HK-2 (cell line): ENCODE results near the gene SDCCAG8.
A peak's percentile ranks its signal among the peaks of the same experiment; 100 is the strongest.

Experiments used
- DNase-seq: peaks from one replicate; pipeline ENCODE4 v3.0.0-alpha.2; 2018; ENCODE audit not compliant: unreplicated experiment

SDCCAG8 gene

GRCh38 chr1:243254233-243254926, 1.5 kb upstream of the SDCCAG8 start:
- DNase-seq: peak; percentile 72

DNA sequence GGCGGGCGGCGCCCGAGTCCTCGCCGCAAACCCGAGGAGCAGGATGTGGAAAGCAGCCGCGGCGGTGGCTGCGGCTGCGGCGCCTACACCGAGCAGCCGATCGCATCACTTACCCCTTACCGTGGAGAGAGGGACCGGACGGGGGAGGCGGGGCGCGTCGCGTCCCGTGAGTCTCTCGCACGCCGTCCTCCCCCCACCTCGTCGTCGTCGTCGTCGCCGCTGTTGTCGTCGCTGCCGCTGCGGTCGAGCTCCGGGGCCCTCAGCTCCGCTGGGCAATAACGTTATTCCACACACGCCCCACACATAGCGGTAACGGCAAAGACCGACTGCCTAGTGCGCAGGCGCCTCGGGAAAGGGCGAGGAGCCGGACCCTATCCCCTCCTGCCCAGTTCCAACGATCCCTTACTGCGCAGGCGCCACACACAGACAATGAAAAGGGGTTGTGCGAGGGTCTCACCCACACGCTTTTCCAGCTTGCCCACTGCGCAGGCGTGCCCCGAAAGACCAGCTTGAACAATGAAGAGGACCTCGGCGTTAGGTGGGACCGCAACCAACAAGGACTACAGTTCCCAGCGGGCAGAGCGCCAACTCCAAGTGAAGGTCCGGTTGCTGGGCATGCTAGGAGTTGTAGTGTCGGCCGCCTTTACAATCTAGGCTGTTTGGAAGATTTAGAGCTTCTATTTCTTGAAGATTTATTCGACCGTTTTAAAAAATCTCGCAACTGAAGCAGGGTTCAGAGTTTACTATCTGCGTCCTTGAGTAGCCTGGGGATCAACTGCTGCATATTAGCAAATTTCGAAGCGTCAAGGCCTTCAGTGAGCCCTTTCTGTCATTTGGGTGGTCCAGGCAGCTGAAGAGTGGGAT, 682 bp upstream of the SDCCAG8 start, which contains the start of gene CEP170:
TSS of gene CEP170 (minus strand) at position 355 of the 864 bp plus-strand sequence. CDS start 30,001 bp downstream, outside the sequence.
- DNase-seq: peak; percentile 99

- no peak for DNase-seq
Observed at GRCh38 chr1:243256590-243256989, 749 bp downstream of the SDCCAG8 start.

GRCh38 chr1:243257189-243257588, 1.3 kb downstream of the SDCCAG8 start:
- DNase-seq: no peak

GRCh38 chr1:243258731-243259130, 2.9 kb downstream of the SDCCAG8 start:
- DNase-seq: no peak

DNA sequence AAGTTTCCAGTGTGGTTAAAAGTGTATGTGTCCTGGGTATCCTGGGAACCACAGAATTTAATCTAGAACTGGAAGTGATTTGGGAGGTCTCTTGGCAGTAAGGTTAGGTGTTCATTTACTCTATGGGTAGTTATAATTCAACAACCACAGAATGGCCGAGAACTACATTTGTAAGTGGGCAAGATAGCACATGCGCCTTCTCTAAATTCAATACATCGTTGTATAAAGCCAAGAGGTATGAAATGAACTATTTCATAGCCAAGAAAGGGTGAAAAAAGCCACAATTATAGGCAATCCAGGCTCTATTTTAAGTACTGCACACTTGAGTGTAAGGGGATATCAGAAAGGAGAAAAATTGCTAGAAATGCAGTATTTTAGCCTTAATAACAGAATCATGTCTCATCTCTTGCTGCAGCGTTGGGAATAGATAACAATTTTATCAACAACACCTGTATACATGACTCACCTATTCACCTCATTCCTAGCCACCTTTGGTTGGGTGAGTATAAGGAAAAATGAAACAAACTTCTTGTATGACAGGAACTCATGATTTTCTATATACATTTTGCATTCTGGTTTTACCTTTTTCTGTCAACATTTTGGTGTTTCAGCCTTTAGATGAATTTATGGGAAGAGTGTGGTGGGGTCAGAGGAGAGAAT, 4.5 kb downstream of the SDCCAG8 start:
- DNase-seq: no peak

DNA sequence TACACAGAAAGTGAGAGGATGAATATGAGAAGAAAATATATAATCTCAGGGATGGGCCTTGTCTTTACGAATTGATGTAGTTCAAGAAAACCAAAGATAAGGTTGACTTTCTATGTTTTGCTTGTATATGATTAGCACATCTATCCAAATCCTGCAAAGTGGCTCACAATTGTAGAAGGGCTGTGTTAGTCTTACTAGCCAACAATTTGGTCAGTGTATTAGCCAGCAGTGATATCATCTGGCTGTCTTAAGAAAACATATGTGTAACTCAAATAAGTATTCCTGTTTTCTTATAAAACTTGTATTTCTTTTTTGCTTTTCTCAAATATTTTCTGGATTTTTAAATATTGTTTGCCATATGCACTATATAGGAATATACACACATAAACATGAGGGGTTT, 5.5 kb downstream of the SDCCAG8 start:
- DNase-seq: no peak

DNA sequence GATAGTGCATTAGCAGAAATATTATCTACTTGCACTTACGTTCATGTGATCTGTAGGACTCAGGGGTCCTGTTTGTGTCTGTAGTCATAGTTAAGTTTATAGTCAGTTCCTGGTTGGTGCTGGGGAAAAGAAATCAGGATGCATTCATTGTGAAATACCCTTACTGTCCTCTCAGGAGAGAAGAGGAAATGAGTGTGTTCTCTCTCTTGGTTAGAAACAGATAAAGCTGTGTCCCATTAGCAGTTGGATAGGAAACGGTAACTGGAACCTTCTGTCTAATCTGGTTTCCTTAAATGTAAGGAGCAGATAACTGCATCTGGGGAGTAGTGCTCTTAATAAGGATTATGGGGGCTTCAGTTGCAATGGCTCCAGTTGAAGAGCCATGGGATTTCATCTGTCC, 8.9 kb downstream of the SDCCAG8 start:
- no peak for DNase-seq

DNA sequence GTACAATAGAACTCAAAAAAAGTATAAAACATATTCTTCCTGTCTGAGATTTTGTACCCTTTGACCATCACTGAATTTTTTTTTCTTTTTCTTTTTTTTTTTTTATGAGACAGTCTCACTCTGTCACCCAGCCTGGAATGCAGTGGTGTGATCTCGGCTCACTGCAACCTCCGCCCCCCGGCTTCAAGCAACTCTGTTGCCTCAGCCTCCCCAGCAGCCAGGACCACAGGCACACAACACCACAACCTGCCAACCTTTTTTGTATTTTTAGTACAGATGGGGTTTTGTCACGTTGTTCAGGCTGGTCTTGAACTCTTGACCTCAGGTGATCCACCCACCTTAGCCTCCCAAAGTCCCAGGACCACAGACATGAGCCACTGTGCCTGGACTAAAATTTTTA, 10.4 kb downstream of the SDCCAG8 start:
- DNase-seq: no peak

- DNase-seq: no peak
Observed at GRCh38 chr1:243267471-243267880, 11.6 kb downstream of the SDCCAG8 start.

DNA sequence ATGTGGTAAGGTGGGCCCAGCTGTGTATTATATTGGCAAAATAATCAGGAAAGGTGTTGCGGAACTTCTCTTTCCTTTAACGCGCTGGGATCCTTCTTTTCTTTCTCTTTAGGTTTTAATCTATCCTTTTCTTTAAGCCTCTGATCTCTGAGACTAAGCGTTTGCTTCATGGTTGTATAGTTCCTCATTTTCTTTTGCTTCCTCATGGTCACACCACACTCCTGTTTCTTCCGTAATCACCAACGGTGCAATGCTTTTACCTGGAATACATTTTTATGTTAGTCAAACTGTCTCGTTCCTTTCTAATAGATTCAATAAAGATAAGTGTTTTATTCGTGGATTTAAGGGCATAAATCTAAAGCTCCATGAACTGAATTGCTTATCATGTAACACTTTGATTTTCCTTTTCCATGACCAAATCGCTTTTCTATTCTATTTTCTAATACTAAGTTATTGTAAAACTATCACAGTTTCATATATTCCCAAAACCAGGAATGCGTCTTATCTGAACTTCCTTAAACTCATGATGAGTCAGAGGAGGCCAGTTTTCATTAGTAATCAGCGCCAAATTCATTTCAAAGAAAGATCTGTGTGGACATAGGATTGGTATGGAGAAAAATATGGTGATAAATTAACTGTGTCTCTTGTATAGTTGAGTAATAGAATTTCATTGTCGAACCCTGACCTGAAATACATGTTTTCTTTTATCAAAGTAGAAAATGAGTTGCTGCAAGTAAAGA, 12.2 kb downstream of the SDCCAG8 start:
- no peak for DNase-seq

GRCh38 chr1:243268751-243269460, 13.1 kb downstream of the SDCCAG8 start:
- no peak for DNase-seq

DNA sequence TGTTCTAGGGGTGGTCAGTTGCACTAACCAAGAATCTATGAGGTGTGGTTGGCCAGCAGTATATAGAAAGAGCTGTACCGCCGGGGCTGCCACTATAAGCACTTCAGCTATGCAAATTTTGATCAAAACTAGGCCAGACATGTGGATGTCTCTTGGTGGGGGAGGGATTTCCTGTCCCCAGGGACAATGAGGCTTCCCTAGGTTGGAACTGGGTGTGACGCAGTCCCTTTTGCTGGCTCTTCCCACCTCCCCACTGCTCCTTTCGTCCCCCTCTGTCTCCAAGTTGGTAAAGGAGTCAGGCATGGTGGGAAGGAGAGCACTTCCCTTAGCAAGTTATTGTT, 13.6 kb downstream of the SDCCAG8 start:
- no peak for DNase-seq

GRCh38 chr1:243270097-243270864, 14.4 kb downstream of the SDCCAG8 start:
- DNase-seq: no peak

- no peak for DNase-seq
Observed at GRCh38 chr1:243271996-243272395, 16.2 kb downstream of the SDCCAG8 start.

GRCh38 chr1:243272401-243272800, 16.6 kb downstream of the SDCCAG8 start:
- no peak for DNase-seq

GRCh38 chr1:243273506-243273905, 17.7 kb downstream of the SDCCAG8 start:
- DNase-seq: no peak

DNA sequence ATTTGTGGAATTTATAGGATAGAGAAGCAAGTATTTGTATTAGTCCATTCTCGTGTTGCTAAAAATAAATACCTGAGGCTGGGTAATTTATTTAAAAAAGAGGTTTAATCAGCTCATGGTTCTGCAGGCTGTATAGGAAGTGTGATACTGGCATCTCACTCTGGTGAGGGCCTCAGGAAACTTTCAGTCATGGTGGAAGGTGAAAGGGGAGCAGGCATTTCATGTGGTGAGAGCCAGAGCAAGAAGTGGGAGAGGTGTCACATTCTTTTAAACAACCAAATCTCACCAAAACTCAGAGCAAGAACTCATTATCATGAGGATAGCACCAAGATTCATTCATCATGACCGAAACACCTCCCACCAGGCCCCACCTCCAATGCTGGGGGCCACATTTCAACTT, 18.1 kb downstream of the SDCCAG8 start:
- DNase-seq: no peak

GRCh38 chr1:243275316-243275715, 19.5 kb downstream of the SDCCAG8 start:
- DNase-seq: no peak

- no peak for DNase-seq
Observed at GRCh38 chr1:243280571-243281129, 24.8 kb downstream of the SDCCAG8 start.
